Osteocyte (in vitro differentiated cells): ENCODE results near the gene QSOX1. TPM values are rescaled to one million over a fixed set of nuclear protein-coding genes. Genes with fewer than 3 reads are reported as not detected.

Source experiments
- DNase-seq: peaks from one replicate; pipeline ENCODE4 v3.0.0; 2021; ENCODE audit warnings: mixed read lengths; ENCODE audit not compliant: unreplicated experiment; ENCODE audit errors: extremely low spot score
- H3K27ac Mint-ChIP-seq: one replicate; pipeline ENCODE4 v1.8.0; 2021; ENCODE audit warnings: mild to moderate bottlenecking, mixed read lengths; ENCODE audit not compliant: unreplicated experiment
- H3K27me3 Mint-ChIP-seq: one replicate; pipeline ENCODE4 v1.8.0; 2021; ENCODE audit warnings: mixed read lengths; ENCODE audit not compliant: unreplicated experiment
- H3K36me3 Mint-ChIP-seq: one replicate; pipeline ENCODE4 v1.8.0; 2021; ENCODE audit warnings: mixed read lengths; ENCODE audit not compliant: unreplicated experiment
- H3K4me1 Mint-ChIP-seq: one replicate; pipeline ENCODE4 v1.8.0; 2021; ENCODE audit warnings: mixed read lengths; ENCODE audit not compliant: unreplicated experiment
- H3K4me3 Mint-ChIP-seq: one replicate; pipeline ENCODE4 v1.8.0; 2021; ENCODE audit warnings: mild to moderate bottlenecking, moderate library complexity, mixed read lengths; ENCODE audit not compliant: unreplicated experiment
- H3K9me3 Mint-ChIP-seq: one replicate; pipeline ENCODE4 v1.8.0; 2021; ENCODE audit warnings: mixed read lengths; ENCODE audit not compliant: unreplicated experiment
- total RNA-seq: library from RNA; stranded (reverse); gene quantifications from 2 replicates; pipeline ENCODE4 v1.2.1, GENCODE V29; 2021
- TF ChIP-seq, protein P1 (sequence below): fragments of 200-600 bp; sonication (generic); IDR thresholded peaks from 2 replicates; pipeline ENCODE4 v1.5.0; 2021; ENCODE audit warnings: antibody characterized with exemption, mild to moderate bottlenecking, moderate library complexity

QSOX1 gene
- total RNA-seq, 1 donor from 2014 or later, result 152 TPM

DNA sequence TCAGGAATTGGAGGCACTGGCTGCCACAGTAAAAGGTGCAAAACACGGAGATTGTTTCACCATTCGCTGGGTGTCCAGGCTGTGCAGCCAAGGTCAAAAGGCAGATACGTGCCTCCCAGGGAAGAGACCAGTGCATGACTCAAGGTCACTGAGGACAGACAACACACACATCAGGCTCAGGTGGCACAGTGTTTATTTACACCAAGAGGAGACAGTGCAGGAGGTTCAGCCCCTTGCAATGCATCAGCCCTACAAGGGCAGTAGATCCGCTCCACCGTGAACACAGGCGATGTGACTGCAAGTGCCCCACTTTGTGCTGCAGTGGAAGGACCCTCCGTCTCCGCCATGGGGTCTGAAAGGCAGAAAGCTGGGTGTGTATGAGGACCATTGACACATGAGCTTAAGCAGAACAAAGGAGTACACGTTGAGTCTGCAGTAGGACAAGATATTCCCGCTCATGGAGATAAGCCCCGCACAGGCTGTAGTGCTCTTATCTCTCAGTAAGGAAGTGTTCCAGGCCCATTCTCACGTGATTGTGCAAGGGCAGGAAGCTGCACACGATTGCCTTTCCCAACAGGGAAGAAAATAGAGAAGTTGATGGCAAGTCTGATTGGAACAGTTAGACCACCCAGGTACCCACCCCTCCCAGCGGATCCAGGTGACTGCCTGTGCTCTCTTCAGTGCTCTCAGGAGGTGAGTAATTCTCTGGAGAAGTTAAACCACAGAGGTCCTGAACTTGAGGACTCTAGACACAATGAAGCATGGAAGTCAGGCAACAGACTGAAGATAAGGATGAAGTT lies 37.5 kb upstream of the QSOX1 start:
- peaks cover 7% of the 10 kb centered on the region for H3K4me1 Mint-ChIP-seq
- no peaks in the 10 kb centered on the region for H3K27me3 Mint-ChIP-seq
- H3K4me3 Mint-ChIP-seq, result no peak overlapping the region
- H3K36me3 Mint-ChIP-seq, result peaks cover 22% of the 10 kb centered on the region
- TF ChIP-seq, protein P1, sequence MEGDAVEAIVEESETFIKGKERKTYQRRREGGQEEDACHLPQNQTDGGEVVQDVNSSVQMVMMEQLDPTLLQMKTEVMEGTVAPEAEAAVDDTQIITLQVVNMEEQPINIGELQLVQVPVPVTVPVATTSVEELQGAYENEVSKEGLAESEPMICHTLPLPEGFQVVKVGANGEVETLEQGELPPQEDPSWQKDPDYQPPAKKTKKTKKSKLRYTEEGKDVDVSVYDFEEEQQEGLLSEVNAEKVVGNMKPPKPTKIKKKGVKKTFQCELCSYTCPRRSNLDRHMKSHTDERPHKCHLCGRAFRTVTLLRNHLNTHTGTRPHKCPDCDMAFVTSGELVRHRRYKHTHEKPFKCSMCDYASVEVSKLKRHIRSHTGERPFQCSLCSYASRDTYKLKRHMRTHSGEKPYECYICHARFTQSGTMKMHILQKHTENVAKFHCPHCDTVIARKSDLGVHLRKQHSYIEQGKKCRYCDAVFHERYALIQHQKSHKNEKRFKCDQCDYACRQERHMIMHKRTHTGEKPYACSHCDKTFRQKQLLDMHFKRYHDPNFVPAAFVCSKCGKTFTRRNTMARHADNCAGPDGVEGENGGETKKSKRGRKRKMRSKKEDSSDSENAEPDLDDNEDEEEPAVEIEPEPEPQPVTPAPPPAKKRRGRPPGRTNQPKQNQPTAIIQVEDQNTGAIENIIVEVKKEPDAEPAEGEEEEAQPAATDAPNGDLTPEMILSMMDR, result no peak
- DNase-seq, result no peak
- peak overlapping the region; percentile 45 for H3K27ac Mint-ChIP-seq
- H3K9me3 Mint-ChIP-seq, result peaks cover 11% of the 10 kb centered on the region

DNA sequence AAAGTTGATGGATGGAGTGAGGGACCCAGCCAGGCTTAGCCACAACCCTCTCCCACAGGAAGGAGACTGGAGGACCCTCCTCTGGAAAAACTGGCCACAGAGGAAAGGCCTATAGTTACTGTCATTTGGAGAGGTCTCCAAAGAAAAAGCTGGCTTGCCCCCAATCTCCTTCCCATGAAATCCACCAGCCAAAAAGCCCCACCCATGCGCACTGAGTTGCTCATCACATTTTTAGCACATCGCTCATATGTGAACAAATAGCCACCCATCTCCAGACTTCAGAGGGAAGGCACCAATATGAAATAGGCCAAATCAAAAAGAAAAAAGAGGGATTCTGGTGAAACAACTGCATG lies 36.9 kb upstream of the QSOX1 start:
- DNase-seq, result no peak
- Mint-ChIP-seq H3K36me3 (peaks cover 17% of the 10 kb centered on the region), H3K4me3 (no peak overlapping the region)

DNA sequence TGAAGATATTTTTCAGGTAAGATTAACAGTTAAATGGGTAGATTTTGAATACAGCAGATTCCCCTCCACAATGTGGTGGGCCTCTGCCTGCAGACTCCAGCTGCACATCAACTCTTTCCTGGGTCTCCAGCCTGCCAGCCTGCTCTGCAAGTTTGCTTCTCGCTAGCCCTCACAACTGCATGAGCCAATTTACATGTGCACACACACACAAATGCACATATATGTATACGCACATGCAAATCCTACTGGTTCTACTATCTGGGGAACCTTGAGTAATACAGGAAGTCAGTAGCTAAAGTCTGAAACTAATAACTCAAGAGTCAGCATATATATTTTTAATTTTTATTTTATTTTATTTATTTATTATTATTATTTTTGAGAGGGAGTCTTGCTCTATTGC lies 34.8 kb upstream of the QSOX1 start:
- DNase-seq, result no peak
- Mint-ChIP-seq H3K4me3 (no peak overlapping the region), H3K4me1 (peaks cover 7% of the 10 kb centered on the region), H3K36me3 (peaks cover 9% of the 10 kb centered on the region), H3K27ac (no peak overlapping the region), H3K9me3 (peaks cover 11% of the 10 kb centered on the region), H3K27me3 (no peaks in the 10 kb centered on the region)
- TF ChIP-seq, protein P1, result no peak

More for the DNA sequence above, 36.9 kb upstream of the QSOX1 start:
- Mint-ChIP-seq H3K4me1 (peaks cover 7% of the 10 kb centered on the region), H3K9me3 (peaks cover 11% of the 10 kb centered on the region), H3K27ac (peak overlapping the region; percentile 45), H3K27me3 (no peaks in the 10 kb centered on the region)
- TF ChIP-seq, protein P1, result no peak

DNA sequence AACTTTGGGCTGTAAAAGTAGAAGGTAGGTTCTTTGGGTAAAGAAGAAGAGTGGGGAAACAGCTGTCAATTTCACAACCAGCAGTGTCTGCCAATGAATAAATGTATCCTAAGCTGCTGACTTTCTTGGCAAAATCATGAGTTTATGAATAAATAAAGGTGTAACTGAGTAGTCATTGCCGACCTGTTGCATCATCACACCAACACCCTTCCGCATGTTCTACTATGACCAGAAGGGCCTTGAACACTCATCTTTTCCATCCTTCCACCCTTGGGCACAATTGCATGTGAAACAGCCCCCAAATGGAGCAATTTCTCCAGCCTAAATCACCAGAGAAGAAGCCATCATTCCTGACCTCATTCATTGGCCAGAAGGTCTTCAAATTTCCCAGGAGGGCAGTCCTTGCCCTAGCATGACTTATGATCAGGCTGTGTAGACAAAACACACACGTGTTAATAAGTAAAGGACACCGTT lies 31.2 kb upstream of the QSOX1 start:
- no peaks in the 10 kb centered on the region for H3K27me3 Mint-ChIP-seq
- H3K9me3 Mint-ChIP-seq, result no peaks in the 10 kb centered on the region
- DNase-seq, result no peak
- H3K4me1 Mint-ChIP-seq, result no peaks in the 10 kb centered on the region
- no peak overlapping the region for H3K27ac Mint-ChIP-seq
- H3K36me3 Mint-ChIP-seq, result no peaks in the 10 kb centered on the region
- no peak overlapping the region for H3K4me3 Mint-ChIP-seq
- TF ChIP-seq, protein P1, result no peak

DNA sequence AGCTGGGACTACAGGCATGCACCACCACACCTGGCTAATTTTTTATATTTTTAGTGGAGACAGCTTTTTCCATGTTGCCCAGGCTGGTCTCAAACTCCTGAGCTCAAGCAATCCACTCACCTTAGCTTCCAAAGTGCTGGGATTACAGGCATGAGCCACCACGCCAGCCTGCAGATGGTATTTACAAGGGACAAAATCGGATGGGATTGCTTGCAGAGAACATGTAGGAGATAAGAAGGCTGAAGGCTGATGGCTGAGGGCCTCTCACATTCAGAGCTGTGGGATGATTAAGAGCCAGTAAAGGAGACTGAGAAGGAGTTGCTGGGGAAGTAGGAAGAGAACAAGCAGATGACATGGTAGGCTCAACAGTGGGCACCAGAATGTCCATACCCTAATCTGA lies 24.0 kb upstream of the QSOX1 start:
- H3K27me3 Mint-ChIP-seq, result no peaks in the 10 kb centered on the region
- H3K4me1 Mint-ChIP-seq, result no peaks in the 10 kb centered on the region
- no peaks in the 10 kb centered on the region for H3K9me3 Mint-ChIP-seq
- H3K36me3 Mint-ChIP-seq, result no peaks in the 10 kb centered on the region
- DNase-seq, result no peak
- H3K27ac Mint-ChIP-seq, result no peak overlapping the region
- H3K4me3 Mint-ChIP-seq, result no peak overlapping the region
- TF ChIP-seq, protein P1, result no peak
